ENCODE data around the gene HSPA9.
A peak's percentile ranks its signal among the peaks of the same experiment; 100 is the strongest.

The HSPA9 gene

GRCh38 chr5:138595180-138595795, 20.1 kb upstream of the HSPA9 start:
- DNase-seq (ENCODE audit: low read depth, low spot score) = peak; percentile 51

GRCh38 chr5:138594305-138595058, 19.3 kb upstream of the HSPA9 start:
- DNase-seq (ENCODE audit: low read depth, low spot score) = no peak

GRCh38 chr5:138588013-138588788, 13.0 kb upstream of the HSPA9 start:
- no peak for DNase-seq (ENCODE audit: low read depth, low spot score)

GRCh38 chr5:138585157-138585556, 10.0 kb upstream of the HSPA9 start:
- DNase-seq (ENCODE audit: low read depth, low spot score) = no peak

GRCh38 chr5:138583984-138584637, 8.9 kb upstream of the HSPA9 start:
- no peak for DNase-seq (ENCODE audit: low read depth, low spot score)

GRCh38 chr5:138582959-138583358, 7.8 kb upstream of the HSPA9 start:
- DNase-seq (ENCODE audit: low read depth, low spot score) = no peak

- no peak for DNase-seq (ENCODE audit: low read depth, low spot score)
Observed at GRCh38 chr5:138580777-138581176, 5.6 kb upstream of the HSPA9 start.

GRCh38 chr5:138580001-138580400, 4.8 kb upstream of the HSPA9 start:
- DNase-seq (ENCODE audit: low read depth, low spot score) = no peak

- no peak for DNase-seq (ENCODE audit: low read depth, low spot score)
Observed at GRCh38 chr5:138579517-138579863, 4.3 kb upstream of the HSPA9 start.

GRCh38 chr5:138577452-138577851, 2.3 kb upstream of the HSPA9 start:
- no peak for DNase-seq (ENCODE audit: low read depth, low spot score)

- DNase-seq (ENCODE audit: low read depth, low spot score) = no peak
Observed at GRCh38 chr5:138574744-138575193, 432 bp downstream of the HSPA9 start.

GRCh38 chr5:138573949-138574670, 1.1 kb downstream of the HSPA9 start:
- DNase-seq (ENCODE audit: low read depth, low spot score) = no peak

GRCh38 chr5:138573223-138573622, 2.0 kb downstream of the HSPA9 start:
- DNase-seq (ENCODE audit: low read depth, low spot score) = no peak

- no peak for DNase-seq (ENCODE audit: low read depth, low spot score)
Observed at GRCh38 chr5:138570871-138571270, 4.3 kb downstream of the HSPA9 start.

GRCh38 chr5:138569782-138570181, 5.4 kb downstream of the HSPA9 start:
- no peak for DNase-seq (ENCODE audit: low read depth, low spot score)

- no peak for DNase-seq (ENCODE audit: low read depth, low spot score)
Observed at GRCh38 chr5:138568061-138568824, 7.0 kb downstream of the HSPA9 start.

GRCh38 chr5:138566792-138567191, 8.4 kb downstream of the HSPA9 start:
- DNase-seq (ENCODE audit: low read depth, low spot score) = no peak

GRCh38 chr5:138565100-138565821, 9.9 kb downstream of the HSPA9 start:
- DNase-seq (ENCODE audit: low read depth, low spot score) = no peak

GRCh38 chr5:138564242-138564641, 11.0 kb downstream of the HSPA9 start:
- no peak for DNase-seq (ENCODE audit: low read depth, low spot score)

Data from ELF-1 (cell line).